Endodermal cell (in vitro differentiated cells): ENCODE measurements around the gene ALPL. TPM values are rescaled to one million over a fixed set of nuclear protein-coding genes. Genes with fewer than 3 reads are reported as not detected.

Experiments
- DNase-seq: peaks from one replicate; pipeline ENCODE4 v3.0.0-alpha.2; 2017
- H3K27ac ChIP-seq: 2 replicates; pipeline ENCODE4 v1.5.1; 2013; ENCODE audit warnings: mild to moderate bottlenecking, low read depth, low read length, moderate library complexity
- H3K27me3 ChIP-seq: 2 replicates; pipeline ENCODE4 v1.6.1; 2013; ENCODE audit warnings: mild to moderate bottlenecking, low read length, moderate library complexity; ENCODE audit not compliant: insufficient read depth, control insufficient read depth, poor library complexity, severe bottlenecking
- H3K36me3 ChIP-seq: 2 replicates; pipeline ENCODE4 v1.7.0; 2013; ENCODE audit warnings: mild to moderate bottlenecking, low read length, moderate library complexity; ENCODE audit not compliant: control insufficient read depth, insufficient read depth
- H3K4me1 ChIP-seq: one replicate; pipeline ENCODE4 v1.7.0; 2013; ENCODE audit warnings: low read length; ENCODE audit not compliant: control insufficient read depth, insufficient read depth
- H3K4me3 ChIP-seq: 2 replicates; pipeline ENCODE4 v1.5.1; 2013; ENCODE audit warnings: mild to moderate bottlenecking, low read length, moderate library complexity
- H3K9ac ChIP-seq: 2 replicates; pipeline ENCODE4 v1.6.1; 2013; ENCODE audit warnings: mild to moderate bottlenecking, low read length, moderate library complexity; ENCODE audit not compliant: poor library complexity, severe bottlenecking; ENCODE audit errors: extremely low read depth
- H3K9me3 ChIP-seq: 2 replicates; pipeline ENCODE4 v1.6.1; 2013; ENCODE audit warnings: mild to moderate bottlenecking, low read length, moderate library complexity; ENCODE audit not compliant: control insufficient read depth
- H3K27ac Mint-ChIP-seq: 2 replicates; pipeline ENCODE4 v1.8.0; 2020; ENCODE audit warnings: mixed read lengths
- H3K27me3 Mint-ChIP-seq: 2 replicates; pipeline ENCODE4 v1.8.0; 2021; ENCODE audit warnings: mild to moderate bottlenecking, mixed read lengths; ENCODE audit not compliant: insufficient read depth
- H3K36me3 Mint-ChIP-seq: 2 replicates; pipeline ENCODE4 v1.8.0; 2020; ENCODE audit warnings: low read depth, mixed read lengths
- H3K4me1 Mint-ChIP-seq: 2 replicates; pipeline ENCODE4 v1.8.0; 2020; ENCODE audit warnings: mixed read lengths
- H3K4me3 Mint-ChIP-seq: 2 replicates; pipeline ENCODE4 v1.8.0; 2020; ENCODE audit warnings: mild to moderate bottlenecking, moderate library complexity, mixed read lengths
- H3K9me3 Mint-ChIP-seq: 2 replicates; pipeline ENCODE4 v1.8.0; 2020; ENCODE audit warnings: mild to moderate bottlenecking, mixed read lengths
- WGBS, 2 experiments: methylation state at CpG; one replicate each; pipeline versions ENCODE4 v1.1.5 to v1.1.7; 2013; ENCODE audit warnings: missing lambda C conversion rate in 2 of 2, mixed read lengths in 1 of 2; ENCODE audit not compliant: insufficient coverage in 1 of 2, insufficient read length in 1 of 2; 5-methylcytosine and 5-hydroxymethylcytosine counted together
- total RNA-seq, 2 donors: library from RNA; stranded (reverse); fragmentation: NEBNext Ultra II Directional in 1 of 2; extraction: Animal tissue kit (Norgen Biotek cat#: 25700) in 1 of 2; gene quantifications; 2 replicates in 1 of 2; 3 replicates in 1 of 2; pipeline ENCODE4 v1.2.1, GENCODE V29; 2021
- TF ChIP-seq, protein P1 (sequence below): fragments of 200-600 bp; sonication (generic); conservative IDR thresholded peaks from 2 replicates; pipeline ENCODE4 v1.5.0; 2021; ENCODE audit warnings: antibody characterized with exemption, mild to moderate bottlenecking

The ALPL gene
- total RNA-seq, 2 donors from 2014 or later: 94.8 to 117 TPM

DNA sequence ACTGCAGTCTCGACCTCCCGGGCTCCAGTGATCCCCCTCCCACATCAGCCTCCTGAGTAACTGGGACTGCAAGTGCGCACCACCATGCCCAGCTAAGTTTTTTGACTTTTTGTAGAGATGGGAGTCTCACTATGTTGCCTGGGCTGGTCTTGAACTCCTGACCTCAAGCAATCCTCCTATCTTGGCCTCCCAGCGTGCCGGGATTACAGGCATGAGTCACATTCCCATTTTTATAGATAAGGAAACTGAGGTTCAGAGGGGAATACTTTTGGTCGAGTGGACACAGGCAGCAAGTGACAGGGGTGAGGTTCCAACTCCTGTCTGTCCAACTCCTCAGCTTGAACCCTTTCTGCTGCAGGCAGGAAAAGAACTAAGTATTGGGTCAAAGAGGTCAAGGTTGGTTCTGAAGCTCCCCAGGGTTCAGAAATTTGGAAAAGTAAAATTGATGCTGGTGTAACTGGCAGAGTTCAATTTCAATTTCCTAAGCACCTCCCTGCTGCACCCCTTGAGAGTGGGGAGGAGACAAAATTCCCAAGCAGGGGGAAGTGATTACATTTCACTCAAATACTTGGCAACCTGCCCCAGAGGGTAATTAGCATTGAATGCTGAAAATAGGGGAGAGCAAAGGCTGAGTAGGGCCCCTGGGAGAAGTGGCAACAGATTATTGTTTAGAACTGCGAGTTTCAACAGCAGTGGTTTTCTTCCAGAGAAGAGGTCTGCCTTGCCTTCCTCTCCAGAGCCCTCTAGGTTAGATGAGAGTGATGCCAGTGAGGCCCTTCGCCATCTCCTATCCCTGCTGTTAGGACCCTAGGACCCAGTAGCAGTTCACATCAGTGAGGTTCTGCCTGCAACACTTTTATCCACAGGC lies 17.5 kb upstream of the ALPL start:
- no peak overlapping the region for H3K4me3 Mint-ChIP-seq
- no peaks in the 10 kb centered on the region for H3K4me1 ChIP-seq
- H3K36me3 Mint-ChIP-seq: no peaks in the 10 kb centered on the region
- H3K9me3 ChIP-seq: peaks cover 9% of the 10 kb centered on the region
- H3K27ac ChIP-seq: no peak overlapping the region
- H3K27ac Mint-ChIP-seq: no peak overlapping the region
- no peaks in the 10 kb centered on the region for H3K36me3 ChIP-seq
- WGBS, 2 experiments: 72 to 75% methylated on average over 5 to 8 of the region's 8 CpGs
- peaks cover 17% of the 10 kb centered on the region for H3K9me3 Mint-ChIP-seq
- H3K4me3 ChIP-seq: no peak overlapping the region
- peak; percentile 73 for DNase-seq
- no peak overlapping the region for H3K9ac ChIP-seq
- peaks cover 10% of the 10 kb centered on the region for H3K4me1 Mint-ChIP-seq
- TF ChIP-seq, protein P1, sequence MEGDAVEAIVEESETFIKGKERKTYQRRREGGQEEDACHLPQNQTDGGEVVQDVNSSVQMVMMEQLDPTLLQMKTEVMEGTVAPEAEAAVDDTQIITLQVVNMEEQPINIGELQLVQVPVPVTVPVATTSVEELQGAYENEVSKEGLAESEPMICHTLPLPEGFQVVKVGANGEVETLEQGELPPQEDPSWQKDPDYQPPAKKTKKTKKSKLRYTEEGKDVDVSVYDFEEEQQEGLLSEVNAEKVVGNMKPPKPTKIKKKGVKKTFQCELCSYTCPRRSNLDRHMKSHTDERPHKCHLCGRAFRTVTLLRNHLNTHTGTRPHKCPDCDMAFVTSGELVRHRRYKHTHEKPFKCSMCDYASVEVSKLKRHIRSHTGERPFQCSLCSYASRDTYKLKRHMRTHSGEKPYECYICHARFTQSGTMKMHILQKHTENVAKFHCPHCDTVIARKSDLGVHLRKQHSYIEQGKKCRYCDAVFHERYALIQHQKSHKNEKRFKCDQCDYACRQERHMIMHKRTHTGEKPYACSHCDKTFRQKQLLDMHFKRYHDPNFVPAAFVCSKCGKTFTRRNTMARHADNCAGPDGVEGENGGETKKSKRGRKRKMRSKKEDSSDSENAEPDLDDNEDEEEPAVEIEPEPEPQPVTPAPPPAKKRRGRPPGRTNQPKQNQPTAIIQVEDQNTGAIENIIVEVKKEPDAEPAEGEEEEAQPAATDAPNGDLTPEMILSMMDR: no peak
- H3K27me3 Mint-ChIP-seq: peaks cover 2% of the 10 kb centered on the region
- H3K27me3 ChIP-seq: no peaks in the 10 kb centered on the region

DNA sequence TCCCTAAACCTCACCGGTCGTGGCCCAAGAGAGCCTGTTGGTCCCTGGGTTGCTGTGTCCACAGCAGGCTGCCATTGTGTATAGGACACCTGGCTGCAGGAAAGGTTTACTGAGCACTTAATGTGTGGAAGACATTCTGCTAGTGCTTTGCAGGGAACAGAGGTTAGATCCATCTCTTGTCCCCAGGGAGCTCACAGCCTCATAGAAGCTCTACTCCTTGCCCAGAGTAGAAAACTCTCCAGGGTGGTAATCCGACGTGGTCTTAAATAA lies 16.9 kb upstream of the ALPL start:
- no peak overlapping the region for H3K4me3 ChIP-seq
- no peaks in the 10 kb centered on the region for H3K36me3 ChIP-seq
- DNase-seq: no peak
- H3K9ac ChIP-seq: no peak overlapping the region
- H3K4me3 Mint-ChIP-seq: no peak overlapping the region
- peaks cover 2% of the 10 kb centered on the region for H3K27me3 Mint-ChIP-seq
- 45 to 60% methylated on average over 2 to 4 of the region's 4 CpGs for WGBS, 2 experiments
- H3K4me1 ChIP-seq: no peaks in the 10 kb centered on the region
- no peaks in the 10 kb centered on the region for H3K27me3 ChIP-seq
- H3K4me1 Mint-ChIP-seq: peaks cover 12% of the 10 kb centered on the region
- H3K27ac ChIP-seq: no peak overlapping the region
- TF ChIP-seq, protein P1: no peak
- no peaks in the 10 kb centered on the region for H3K36me3 Mint-ChIP-seq
- peaks cover 17% of the 10 kb centered on the region for H3K9me3 Mint-ChIP-seq
- H3K27ac Mint-ChIP-seq: no peak overlapping the region
- H3K9me3 ChIP-seq: peaks cover 9% of the 10 kb centered on the region

DNA sequence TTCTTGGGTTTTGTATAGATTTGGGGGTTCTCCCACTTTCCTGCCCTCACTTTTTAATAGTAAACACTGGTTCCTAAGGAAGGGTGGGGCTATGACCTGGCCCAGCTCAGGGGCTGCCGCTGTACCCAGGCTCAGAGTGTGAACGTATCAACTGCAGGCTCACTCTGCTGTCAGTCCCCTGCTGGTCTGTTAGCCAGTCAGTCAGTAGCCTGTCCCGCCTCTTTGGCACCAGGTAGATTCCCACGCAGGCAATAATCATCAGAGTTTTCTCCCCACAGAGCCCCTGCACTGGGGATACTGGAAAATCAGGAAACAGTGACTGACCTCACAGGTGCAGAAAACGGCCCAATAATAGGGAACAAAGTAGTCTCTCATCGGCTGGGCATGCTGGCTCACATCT lies 15.0 kb upstream of the ALPL start:
- Histone ChIP-seq H3K4me3 (no peak overlapping the region), H3K9me3 (peaks cover 13% of the 10 kb centered on the region), H3K27ac (no peak overlapping the region), H3K27me3 (no peaks in the 10 kb centered on the region), H3K4me1 (no peaks in the 10 kb centered on the region), H3K36me3 (no peaks in the 10 kb centered on the region), H3K9ac (no peak overlapping the region)
- Mint-ChIP-seq H3K4me3 (no peak overlapping the region), H3K27ac (no peak overlapping the region), H3K27me3 (peaks cover 2% of the 10 kb centered on the region), H3K4me1 (peaks cover 20% of the 10 kb centered on the region), H3K9me3 (peaks cover 16% of the 10 kb centered on the region), H3K36me3 (no peaks in the 10 kb centered on the region)
- TF ChIP-seq, protein P1: no peak
- WGBS, 2 experiments: 85 to 94% methylated on average over 4 to 6 of the region's 6 CpGs
- peak; percentile 53 for DNase-seq
